T47D (cell line): ENCODE results near the gene CFDP1.

Experiments used
- DNase-seq, 2 experiments: peaks; one replicate each; pipeline versions ENCODE4 v3.0.0 to v3.0.0-alpha.2; 2011 to 2012; ENCODE audit warnings: low read depth in 1 of 2, low spot score in 1 of 2
- JUND ChIP-seq: IDR thresholded peaks from 2 replicates; pipeline ENCODE4 v1.6.1; 2012; ENCODE audit warnings: low read depth
- in situ Hi-C: cut with HindIII; loops from 2 replicates; pipeline ENCODE4 v1.10.0; 2016; ENCODE audit warnings: low sequenced_read_pairs, low pct_unique_long_range_greater_than_20kb

The CFDP1 gene

GRCh38 chr16:75312875-75313274 lies 120.4 kb downstream of the CFDP1 start:
- TF ChIP-seq JUND = no peak
- in situ Hi-C loops = no loop called here
- no peak for DNase-seq

GRCh38 chr16:75311383-75311938 lies 121.8 kb downstream of the CFDP1 start:
- in situ Hi-C loops = no loop called here
- DNase-seq = no peak
- no peak for TF ChIP-seq JUND

- no peak for DNase-seq
- in situ Hi-C loops = no loop called here
- TF ChIP-seq JUND = no peak
Measured at GRCh38 chr16:75310541-75310940, 122.8 kb downstream of the CFDP1 start.

GRCh38 chr16:75309899-75310430 lies 123.3 kb downstream of the CFDP1 start:
- peak in 1 of 2 experiments; percentile 42 for DNase-seq
- no peak for TF ChIP-seq JUND
- in situ Hi-C loops = no loop called here

GRCh38 chr16:75309156-75309555 lies 124.1 kb downstream of the CFDP1 start:
- no peak for TF ChIP-seq JUND
- in situ Hi-C loops = no loop called here
- DNase-seq = no peak

GRCh38 chr16:75308011-75308410 lies 125.3 kb downstream of the CFDP1 start:
- in situ Hi-C loops = no loop called here
- no peak for TF ChIP-seq JUND

GRCh38 chr16:75307506-75307905 lies 125.8 kb downstream of the CFDP1 start:
- no peak for DNase-seq
- in situ Hi-C loops = no loop called here
- no peak for TF ChIP-seq JUND

More at GRCh38 chr16:75308011-75308410, 125.3 kb downstream of the CFDP1 start:
- peak in 1 of 2 experiments; percentile 42 for DNase-seq

GRCh38 chr16:75306099-75306762 lies 127.1 kb downstream of the CFDP1 start:
- no peak for DNase-seq
- in situ Hi-C loops = no loop called here
- TF ChIP-seq JUND = no peak

GRCh38 chr16:75305364-75306098 lies 127.8 kb downstream of the CFDP1 start:
- peak; percentile 72 to 91 for DNase-seq
- TF ChIP-seq JUND = peak; percentile 81; the same call in 1 of the 2 replicates
- in situ Hi-C loops = no loop called here

GRCh38 chr16:75304521-75305363 lies 128.6 kb downstream of the CFDP1 start:
- DNase-seq = no peak
- no peak for TF ChIP-seq JUND
- in situ Hi-C loops = no loop called here

- in situ Hi-C loops = no loop called here
- DNase-seq = no peak
- TF ChIP-seq JUND = no peak
Measured at GRCh38 chr16:75301804-75302203, 131.5 kb downstream of the CFDP1 start.

- in situ Hi-C loops = no loop called here
- TF ChIP-seq JUND = no peak
- DNase-seq = no peak
Measured at GRCh38 chr16:75298267-75298666, 135.0 kb downstream of the CFDP1 start.
